AG04450 (cell line): ENCODE results near the gene DYNC1LI2. TPM values are rescaled to one million over a fixed set of nuclear protein-coding genes. Genes with fewer than 3 reads are reported as not detected.
A peak's percentile ranks its signal among the peaks of the same experiment; 100 is the strongest.

Experiments
- CTCF ChIA-PET: fragments of 300-600, 350-600 bp; formaldehyde crosslinking; extraction: SDS; loops from one replicate; lab custom pipeline; 2022; ENCODE audit warnings: antibody characterized with exemption, inconsistent platforms; lab: Charles Lee
- POLR2A ChIA-PET: fragments of 350-600 bp; formaldehyde crosslinking; extraction: SDS; loops from one replicate; lab custom pipeline; 2021; ENCODE audit warnings: antibody characterized with exemption, inconsistent platforms; lab: Yijun Ruan, JAX
- DNase-seq: peaks from one replicate; pipeline ENCODE4 v3.0.0-alpha.2; 2011; ENCODE audit warnings: low read depth, low spot score
- H3K27ac ChIP-seq: one replicate; pipeline ENCODE4 v1.5.1; 2012; ENCODE audit warnings: low read depth, low read length, control low read depth
- H3K27me3 ChIP-seq: one replicate; pipeline ENCODE4 v1.6.0; 2012; ENCODE audit warnings: low read length; ENCODE audit not compliant: control insufficient read depth, insufficient read depth
- H3K4me3 ChIP-seq: 2 replicates; pipeline ENCODE4 v1.5.1; 2011; ENCODE audit warnings: mild to moderate bottlenecking, low read depth, low read length, control low read depth
- H3K9me3 ChIP-seq: 2 replicates; pipeline ENCODE4 v1.5.1; 2012; ENCODE audit warnings: low read length; ENCODE audit not compliant: control insufficient read depth, insufficient read depth
- CTCF ChIP-seq: IDR thresholded peaks from 2 replicates; pipeline ENCODE4 v1.5.1; 2011; ENCODE audit warnings: low read depth, low read length, control low read depth, inconsistent platforms
- polyA plus RNA-seq: library from polyadenylated mRNA; depleted of rRNA; stranded (reverse); fragments of >200 nt; gene quantifications from 2 replicates; pipeline ENCODE4 v1.2.3, GENCODE V29; 2011

DYNC1LI2 gene
- polyA plus RNA-seq, 1 experiment = 88.5 TPM

GRCh38 chr16:66735891-66736290, 15.5 kb downstream of the DYNC1LI2 start:
- H3K27ac ChIP-seq = no peak overlapping the region
- no peaks in the 10 kb centered on the region for H3K27me3 ChIP-seq
- H3K9me3 ChIP-seq = no peaks in the 10 kb centered on the region
- H3K4me3 ChIP-seq = no peak overlapping the region
- TF ChIP-seq CTCF = no peak
- no peak for DNase-seq
- POLR2A ChIA-PET = no interaction called here
- CTCF ChIA-PET = interaction anchor here (1.1 to 6.8 kb wide), 6 partner anchors 9 to 128 kb away, joined by 4 to 56 read pairs (median 14); partner anchors contain the start of genes DYNC1LI2 and NAE1

- no peak for DNase-seq
- Histone ChIP-seq H3K4me3 (no peak overlapping the region), H3K27me3 (no peaks in the 10 kb centered on the region), H3K9me3 (no peaks in the 10 kb centered on the region), H3K27ac (no peak overlapping the region)
- TF ChIP-seq CTCF = no peak
- CTCF ChIA-PET = interaction anchor here (1.0 to 2.2 kb wide), 5 partner anchors 9 to 122 kb away, joined by 4 to 9 read pairs (median 6); partner anchors contain the start of gene DYNC1LI2
- POLR2A ChIA-PET = no interaction called here
Measured at GRCh38 chr16:66731101-66731500, 20.3 kb downstream of the DYNC1LI2 start.

- DNase-seq = no peak
- Histone ChIP-seq H3K27me3 (no peaks in the 10 kb centered on the region), H3K9me3 (no peaks in the 10 kb centered on the region), H3K27ac (no peak overlapping the region), H3K4me3 (no peak overlapping the region)
- ChIA-PET CTCF (interaction anchor here (0.5 to 3.7 kb wide), 35 partner anchors 8 to 325 kb away, joined by 3 to 59 read pairs (median 5); partner anchors contain the start of genes CMTM4, DYNC1LI2 and NAE1), POLR2A (interaction anchor here (1.5 kb wide), 1 partner anchor 13 kb away, joined by 5 read pairs; no protein-coding TSS in a partner anchor)
- TF ChIP-seq CTCF = no peak
Measured at GRCh38 chr16:66728804-66729203, 22.6 kb downstream of the DYNC1LI2 start.

- POLR2A ChIA-PET = interaction anchor here (1.5 kb wide), 1 partner anchor 13 kb away, joined by 5 read pairs; no protein-coding TSS in a partner anchor
- no peak overlapping the region for H3K27ac ChIP-seq
Measured at GRCh38 chr16:66728117-66728787, 23.2 kb downstream of the DYNC1LI2 start.

More at GRCh38 chr16:66728117-66728787, 23.2 kb downstream of the DYNC1LI2 start:
- no peak for DNase-seq
- no peaks in the 10 kb centered on the region for H3K9me3 ChIP-seq
- CTCF ChIA-PET = interaction anchor here (0.5 to 3.7 kb wide), 41 partner anchors 9 to 324 kb away, joined by 3 to 59 read pairs (median 5); partner anchors contain the start of genes CMTM4, DYNC1LI2 and NAE1
- H3K4me3 ChIP-seq = no peak overlapping the region
- peak; percentile 66 for TF ChIP-seq CTCF
- no peaks in the 10 kb centered on the region for H3K27me3 ChIP-seq
